ENCODE results near the gene DAW1.

DNA sequence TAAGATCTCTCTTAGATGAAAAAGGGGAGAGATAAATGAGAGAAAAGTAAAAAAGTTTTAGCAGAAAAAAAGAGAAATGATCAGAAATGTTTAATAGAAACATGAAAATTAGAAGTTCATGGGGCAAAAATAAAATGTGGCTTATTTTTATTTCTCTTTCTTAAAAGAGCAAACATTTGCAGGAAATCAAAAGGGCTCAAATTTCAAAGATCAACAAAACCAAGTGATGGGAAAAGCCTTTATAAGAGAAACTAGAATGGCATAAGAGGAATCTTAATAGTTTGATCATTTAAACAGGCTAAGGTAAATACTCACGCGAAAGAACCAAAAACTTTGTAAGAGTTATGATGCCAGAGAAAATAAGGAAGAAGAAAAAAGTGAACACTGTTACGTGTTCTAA lies 23.3 kb upstream of the DAW1 start:
- TF ChIP-seq, protein P1, sequence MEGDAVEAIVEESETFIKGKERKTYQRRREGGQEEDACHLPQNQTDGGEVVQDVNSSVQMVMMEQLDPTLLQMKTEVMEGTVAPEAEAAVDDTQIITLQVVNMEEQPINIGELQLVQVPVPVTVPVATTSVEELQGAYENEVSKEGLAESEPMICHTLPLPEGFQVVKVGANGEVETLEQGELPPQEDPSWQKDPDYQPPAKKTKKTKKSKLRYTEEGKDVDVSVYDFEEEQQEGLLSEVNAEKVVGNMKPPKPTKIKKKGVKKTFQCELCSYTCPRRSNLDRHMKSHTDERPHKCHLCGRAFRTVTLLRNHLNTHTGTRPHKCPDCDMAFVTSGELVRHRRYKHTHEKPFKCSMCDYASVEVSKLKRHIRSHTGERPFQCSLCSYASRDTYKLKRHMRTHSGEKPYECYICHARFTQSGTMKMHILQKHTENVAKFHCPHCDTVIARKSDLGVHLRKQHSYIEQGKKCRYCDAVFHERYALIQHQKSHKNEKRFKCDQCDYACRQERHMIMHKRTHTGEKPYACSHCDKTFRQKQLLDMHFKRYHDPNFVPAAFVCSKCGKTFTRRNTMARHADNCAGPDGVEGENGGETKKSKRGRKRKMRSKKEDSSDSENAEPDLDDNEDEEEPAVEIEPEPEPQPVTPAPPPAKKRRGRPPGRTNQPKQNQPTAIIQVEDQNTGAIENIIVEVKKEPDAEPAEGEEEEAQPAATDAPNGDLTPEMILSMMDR (IDR thresholded peaks at IDR 0.05), result no peak
- TF ChIP-seq POLR2A (IDR thresholded peaks at IDR 0.05), result no peak

All from adrenal gland (tissue), 5 donors.